Measurements from ENCODE around the gene PSME3IP1.

Gene PSME3IP1

DNA sequence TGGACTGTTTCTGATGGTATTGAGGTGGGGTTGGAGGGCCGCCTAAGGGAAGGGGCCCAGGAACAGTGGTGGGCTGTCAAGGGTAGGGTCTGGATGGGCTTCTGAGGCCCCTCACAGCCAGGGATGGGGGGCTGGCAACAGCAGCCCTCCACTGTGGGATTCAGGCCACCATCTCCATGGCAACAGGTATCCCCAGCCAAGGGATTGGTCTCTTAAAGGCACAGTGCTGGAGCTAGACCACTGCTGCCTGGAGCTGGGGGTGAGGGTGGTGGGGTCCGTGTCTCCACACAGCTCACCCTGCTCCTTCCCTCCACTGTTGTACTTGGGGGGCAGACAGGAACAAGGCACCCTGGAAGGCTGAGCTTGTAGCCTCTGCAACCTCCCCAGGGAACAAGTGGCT lies 41.8 kb downstream of the PSME3IP1 start:
- Histone ChIP-seq H3K4me3 (ENCODE audit: low read depth in 1 of 2, low read length in 1 of 2) (no peak overlapping the region), H3K27me3 (no peaks in the 10 kb centered on the region), H3K9me3 (no peaks in the 10 kb centered on the region), H3K4me1 (ENCODE audit: control insufficient read depth in 1 of 2, insufficient read depth in 1 of 2, low read depth in 1 of 2, low read length in 1 of 2) (peaks cover 89 to 90% of the 10 kb centered on the region in 2 experiments), H3K36me3 (peaks cover under 1% of the 10 kb centered on the region), H3K27ac (peak overlapping the region; percentile 82)
- TF ChIP-seq CTCF (IDR thresholded peaks at IDR 0.05): no peak

DNA sequence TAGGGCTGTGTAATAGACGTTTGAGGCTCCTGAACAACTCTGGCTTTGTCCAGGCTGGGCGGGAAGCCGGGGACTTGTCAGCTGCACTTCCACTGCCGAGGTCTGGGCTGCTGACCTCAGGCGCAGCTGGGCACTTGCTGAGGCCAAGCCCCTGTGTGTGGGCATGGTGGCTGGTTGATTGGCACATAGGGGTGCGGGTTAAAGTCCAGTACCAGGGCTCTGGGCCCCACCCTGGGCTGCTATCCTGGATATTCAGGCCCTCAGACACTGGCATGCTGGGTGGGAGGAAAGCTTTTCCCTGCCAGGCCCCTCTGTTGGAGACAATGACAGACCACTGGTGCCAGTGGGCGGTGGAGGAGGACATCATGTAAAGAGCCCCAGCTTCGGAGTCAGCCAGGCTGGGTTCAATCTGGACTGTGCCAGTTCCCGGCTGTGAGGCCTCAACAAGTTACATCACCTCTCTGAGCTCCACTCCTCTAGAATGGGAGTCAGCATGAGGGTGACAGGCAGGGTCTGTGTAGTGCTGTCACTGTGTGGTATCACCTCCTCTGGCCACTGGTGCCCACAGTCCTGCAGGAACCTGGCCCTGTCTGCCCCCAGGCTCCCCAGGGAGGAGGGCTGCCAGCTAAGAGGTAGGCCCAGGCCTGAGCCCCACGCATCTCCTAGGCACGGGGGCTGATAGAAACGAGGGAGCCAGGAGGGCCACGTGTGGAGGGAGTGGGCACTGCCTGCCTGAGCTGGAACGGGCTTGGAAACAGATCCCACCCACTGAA lies 42.5 kb downstream of the PSME3IP1 start:
- Histone ChIP-seq H3K27ac (peak overlapping the region; percentile 82), H3K4me1 (ENCODE audit: control insufficient read depth in 1 of 2, insufficient read depth in 1 of 2, low read depth in 1 of 2, low read length in 1 of 2) (peaks cover 95 to 96% of the 10 kb centered on the region in 2 experiments), H3K4me3 (ENCODE audit: low read depth in 1 of 2, low read length in 1 of 2) (peak overlapping the region in 1 of 2 experiments; percentile 15), H3K9me3 (no peaks in the 10 kb centered on the region), H3K36me3 (no peaks in the 10 kb centered on the region), H3K27me3 (no peaks in the 10 kb centered on the region)
- TF ChIP-seq CTCF (IDR thresholded peaks at IDR 0.05): no peak

DNA sequence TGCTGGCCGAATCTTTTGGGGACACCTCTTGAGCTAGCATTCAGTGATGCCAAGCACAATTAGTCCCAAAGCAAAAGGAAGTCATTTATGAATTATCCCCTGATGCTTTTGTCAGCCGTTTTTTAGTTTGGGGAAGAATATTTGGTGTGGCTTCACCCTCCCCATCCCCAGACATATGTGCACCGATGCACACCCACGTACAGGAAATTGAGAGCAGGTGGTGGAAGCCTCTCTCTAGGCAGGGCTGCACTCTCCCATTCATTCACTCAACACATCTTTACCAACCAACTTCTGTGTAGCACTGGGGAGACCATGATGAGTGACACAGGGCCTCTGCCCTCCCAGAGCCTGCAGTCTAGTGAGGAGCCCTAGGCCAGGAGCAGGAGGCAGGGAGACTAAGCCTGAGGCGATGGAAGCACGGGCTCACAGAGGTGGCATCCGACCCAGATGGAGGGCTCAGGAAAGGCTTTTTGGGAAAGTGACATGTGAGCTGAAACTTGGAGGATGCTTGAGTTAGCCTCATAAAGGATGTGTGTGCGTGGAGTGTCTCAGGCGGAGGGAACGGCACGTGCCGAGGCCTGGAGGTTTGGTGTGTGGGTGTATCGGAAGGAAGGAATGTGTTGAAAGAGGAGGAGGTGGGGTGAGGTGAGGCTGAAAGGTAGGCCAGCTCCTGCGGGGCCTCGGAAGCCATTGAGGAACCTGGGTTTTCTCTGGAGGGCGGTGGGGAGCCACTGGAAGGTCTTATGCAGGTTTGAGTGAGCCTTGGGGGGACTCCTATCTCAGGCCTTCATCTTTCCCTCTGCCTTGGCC lies 43.8 kb downstream of the PSME3IP1 start:
- TF ChIP-seq CTCF (IDR thresholded peaks at IDR 0.05): no peak
- H3K9me3 ChIP-seq: no peaks in the 10 kb centered on the region
- H3K4me1 ChIP-seq (ENCODE audit: control insufficient read depth in 1 of 2, insufficient read depth in 1 of 2, low read depth in 1 of 2, low read length in 1 of 2): peaks cover 94 to 98% of the 10 kb centered on the region in 2 experiments
- peak overlapping the region in 1 of 2 experiments; percentile 15 for H3K4me3 ChIP-seq (ENCODE audit: low read depth in 1 of 2, low read length in 1 of 2)
- peak overlapping the region; percentile 82 for H3K27ac ChIP-seq
- no peaks in the 10 kb centered on the region for H3K27me3 ChIP-seq
- H3K36me3 ChIP-seq: peaks cover 11% of the 10 kb centered on the region

DNA sequence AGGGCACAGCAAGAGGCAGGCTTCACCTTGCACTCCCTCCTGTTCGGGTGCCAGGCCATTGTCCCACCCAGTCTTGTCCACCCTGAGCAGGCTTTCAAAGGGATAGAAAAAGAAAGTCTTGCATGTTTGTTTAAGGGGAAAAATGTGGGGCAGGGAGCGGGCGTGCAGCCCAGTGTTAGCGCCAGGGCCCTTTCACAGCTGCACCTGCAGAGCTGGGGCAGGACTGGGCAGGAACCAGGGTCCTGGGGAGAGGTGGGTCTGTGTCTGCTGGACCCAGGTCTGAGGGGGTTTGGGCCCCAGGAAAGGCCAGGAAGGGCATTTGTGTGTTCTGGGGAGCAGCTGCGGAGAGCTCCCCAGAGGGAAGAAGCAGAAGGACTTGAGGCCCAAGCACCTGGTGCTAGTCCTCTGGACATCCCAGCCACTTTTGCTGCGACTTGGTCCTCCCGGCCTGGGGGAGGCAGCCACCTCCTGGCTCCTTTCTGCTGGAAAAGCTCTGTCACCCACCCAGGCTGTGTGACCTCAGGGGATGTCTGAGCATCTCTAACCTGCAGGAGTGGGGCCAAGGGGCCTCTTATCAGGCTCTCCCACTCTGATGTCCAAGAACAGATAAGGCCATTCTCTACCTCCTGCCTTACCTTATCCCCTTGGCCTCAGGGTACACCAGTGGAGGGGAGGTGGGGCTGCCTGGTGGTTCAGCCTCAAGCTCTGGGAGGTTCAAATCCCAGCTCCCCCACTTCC lies 44.7 kb downstream of the PSME3IP1 start:
- Histone ChIP-seq H3K9me3 (no peaks in the 10 kb centered on the region), H3K36me3 (peaks cover 15% of the 10 kb centered on the region), H3K27ac (peak overlapping the region; percentile 82), H3K27me3 (no peaks in the 10 kb centered on the region), H3K4me3 (ENCODE audit: low read depth in 1 of 2, low read length in 1 of 2) (no peak overlapping the region), H3K4me1 (ENCODE audit: control insufficient read depth in 1 of 2, insufficient read depth in 1 of 2, low read depth in 1 of 2, low read length in 1 of 2) (peaks cover 92 to 98% of the 10 kb centered on the region in 2 experiments)
- TF ChIP-seq CTCF (IDR thresholded peaks at IDR 0.05): no peak

GRCh38 chr16:57138281-57138935 lies 47.4 kb downstream of the PSME3IP1 start:
- TF ChIP-seq CTCF (IDR thresholded peaks at IDR 0.05): no peak
- Histone ChIP-seq H3K9me3 (no peaks in the 10 kb centered on the region), H3K27me3 (no peaks in the 10 kb centered on the region), H3K4me1 (ENCODE audit: control insufficient read depth in 1 of 2, insufficient read depth in 1 of 2, low read depth in 1 of 2, low read length in 1 of 2) (peaks cover 94 to 98% of the 10 kb centered on the region in 2 experiments), H3K27ac (peak overlapping the region; percentile 87), H3K36me3 (peaks cover 15% of the 10 kb centered on the region), H3K4me3 (ENCODE audit: low read depth in 1 of 2, low read length in 1 of 2) (no peak overlapping the region)

All from neutrophil (primary cell).